ENCODE measurements around the gene MIEN1. TPM values are rescaled to one million over a fixed set of nuclear protein-coding genes. Genes with fewer than 3 reads are reported as not detected.

Gene MIEN1
- total and polyA plus RNA-seq, 2 of the 13 experiments (the other 11 are each of a cell fraction or from before 2014, with no cell fraction given), result 40.6 to 56.6 TPM

DNA sequence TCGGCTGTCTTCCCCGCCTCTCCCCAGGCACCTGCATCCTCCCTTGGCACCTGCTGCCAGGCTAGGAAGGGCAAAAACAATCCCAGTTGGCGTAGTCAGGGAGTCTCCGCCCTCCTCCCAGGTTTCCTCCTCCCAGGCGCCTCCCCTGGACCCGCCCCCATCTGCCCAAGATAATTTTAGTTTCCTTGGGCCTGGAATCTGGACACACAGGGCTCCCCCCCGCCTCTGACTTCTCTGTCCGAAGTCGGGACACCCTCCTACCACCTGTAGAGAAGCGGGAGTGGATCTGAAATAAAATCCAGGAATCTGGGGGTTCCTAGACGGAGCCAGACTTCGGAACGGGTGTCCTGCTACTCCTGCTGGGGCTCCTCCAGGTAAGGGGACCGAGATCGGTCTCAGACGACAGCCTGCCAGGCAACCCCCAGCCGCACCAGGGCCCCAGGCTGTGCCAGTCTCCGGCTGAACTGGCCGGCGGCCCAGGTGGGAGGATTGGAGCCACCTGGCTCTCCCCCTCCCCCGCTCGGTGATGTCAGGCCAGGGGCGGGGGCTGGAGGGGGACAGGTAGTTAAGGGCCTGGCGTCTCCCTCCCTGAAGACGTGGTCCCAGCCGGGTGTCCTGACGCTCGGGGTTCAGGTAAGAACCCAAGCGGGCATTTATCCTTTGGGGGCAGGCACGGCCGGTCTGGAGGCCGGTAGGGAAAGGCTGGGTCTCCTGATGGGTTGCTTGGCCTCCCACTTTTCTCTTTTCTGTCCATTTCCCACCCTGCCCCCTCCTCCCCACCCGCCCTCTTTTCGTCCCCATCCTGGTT is 7.6 kb upstream of the MIEN1 start, which contains the start of gene GRB7 (continued):
- TF ChIP-seq, protein P1, sequence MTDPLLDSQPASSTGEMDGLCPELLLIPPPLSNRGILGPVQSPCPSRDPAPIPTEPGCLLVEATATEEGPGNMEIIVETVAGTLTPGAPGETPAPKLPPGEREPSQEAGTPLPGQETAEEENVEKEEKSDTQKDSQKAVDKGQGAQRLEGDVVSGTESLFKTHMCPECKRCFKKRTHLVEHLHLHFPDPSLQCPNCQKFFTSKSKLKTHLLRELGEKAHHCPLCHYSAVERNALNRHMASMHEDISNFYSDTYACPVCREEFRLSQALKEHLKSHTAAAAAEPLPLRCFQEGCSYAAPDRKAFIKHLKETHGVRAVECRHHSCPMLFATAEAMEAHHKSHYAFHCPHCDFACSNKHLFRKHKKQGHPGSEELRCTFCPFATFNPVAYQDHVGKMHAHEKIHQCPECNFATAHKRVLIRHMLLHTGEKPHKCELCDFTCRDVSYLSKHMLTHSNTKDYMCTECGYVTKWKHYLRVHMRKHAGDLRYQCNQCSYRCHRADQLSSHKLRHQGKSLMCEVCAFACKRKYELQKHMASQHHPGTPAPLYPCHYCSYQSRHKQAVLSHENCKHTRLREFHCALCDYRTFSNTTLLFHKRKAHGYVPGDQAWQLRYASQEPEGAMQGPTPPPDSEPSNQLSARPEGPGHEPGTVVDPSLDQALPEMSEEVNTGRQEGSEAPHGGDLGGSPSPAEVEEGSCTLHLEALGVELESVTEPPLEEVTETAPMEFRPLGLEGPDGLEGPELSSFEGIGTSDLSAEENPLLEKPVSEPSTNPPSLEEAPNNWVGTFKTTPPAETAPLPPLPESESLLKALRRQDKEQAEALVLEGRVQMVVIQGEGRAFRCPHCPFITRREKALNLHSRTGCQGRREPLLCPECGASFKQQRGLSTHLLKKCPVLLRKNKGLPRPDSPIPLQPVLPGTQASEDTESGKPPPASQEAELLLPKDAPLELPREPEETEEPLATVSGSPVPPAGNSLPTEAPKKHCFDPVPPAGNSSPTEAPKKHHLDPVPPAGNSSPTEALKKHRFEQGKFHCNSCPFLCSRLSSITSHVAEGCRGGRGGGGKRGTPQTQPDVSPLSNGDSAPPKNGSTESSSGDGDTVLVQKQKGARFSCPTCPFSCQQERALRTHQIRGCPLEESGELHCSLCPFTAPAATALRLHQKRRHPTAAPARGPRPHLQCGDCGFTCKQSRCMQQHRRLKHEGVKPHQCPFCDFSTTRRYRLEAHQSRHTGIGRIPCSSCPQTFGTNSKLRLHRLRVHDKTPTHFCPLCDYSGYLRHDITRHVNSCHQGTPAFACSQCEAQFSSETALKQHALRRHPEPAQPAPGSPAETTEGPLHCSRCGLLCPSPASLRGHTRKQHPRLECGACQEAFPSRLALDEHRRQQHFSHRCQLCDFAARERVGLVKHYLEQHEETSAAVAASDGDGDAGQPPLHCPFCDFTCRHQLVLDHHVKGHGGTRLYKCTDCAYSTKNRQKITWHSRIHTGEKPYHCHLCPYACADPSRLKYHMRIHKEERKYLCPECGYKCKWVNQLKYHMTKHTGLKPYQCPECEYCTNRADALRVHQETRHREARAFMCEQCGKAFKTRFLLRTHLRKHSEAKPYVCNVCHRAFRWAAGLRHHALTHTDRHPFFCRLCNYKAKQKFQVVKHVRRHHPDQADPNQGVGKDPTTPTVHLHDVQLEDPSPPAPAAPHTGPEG (CRISPR knock-in tag; IDR thresholded peaks at IDR 0.05), result peak; percentile 73; the same call in 1 of the 2 replicates
- TF ChIP-seq, protein P2, sequence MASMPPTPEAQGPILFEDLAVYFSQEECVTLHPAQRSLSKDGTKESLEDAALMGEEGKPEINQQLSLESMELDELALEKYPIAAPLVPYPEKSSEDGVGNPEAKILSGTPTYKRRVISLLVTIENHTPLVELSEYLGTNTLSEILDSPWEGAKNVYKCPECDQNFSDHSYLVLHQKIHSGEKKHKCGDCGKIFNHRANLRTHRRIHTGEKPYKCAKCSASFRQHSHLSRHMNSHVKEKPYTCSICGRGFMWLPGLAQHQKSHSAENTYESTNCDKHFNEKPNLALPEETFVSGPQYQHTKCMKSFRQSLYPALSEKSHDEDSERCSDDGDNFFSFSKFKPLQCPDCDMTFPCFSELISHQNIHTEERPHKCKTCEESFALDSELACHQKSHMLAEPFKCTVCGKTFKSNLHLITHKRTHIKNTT (CRISPR knock-in tag; IDR thresholded peaks at IDR 0.05), result no peak
- TF ChIP-seq, protein P3, sequence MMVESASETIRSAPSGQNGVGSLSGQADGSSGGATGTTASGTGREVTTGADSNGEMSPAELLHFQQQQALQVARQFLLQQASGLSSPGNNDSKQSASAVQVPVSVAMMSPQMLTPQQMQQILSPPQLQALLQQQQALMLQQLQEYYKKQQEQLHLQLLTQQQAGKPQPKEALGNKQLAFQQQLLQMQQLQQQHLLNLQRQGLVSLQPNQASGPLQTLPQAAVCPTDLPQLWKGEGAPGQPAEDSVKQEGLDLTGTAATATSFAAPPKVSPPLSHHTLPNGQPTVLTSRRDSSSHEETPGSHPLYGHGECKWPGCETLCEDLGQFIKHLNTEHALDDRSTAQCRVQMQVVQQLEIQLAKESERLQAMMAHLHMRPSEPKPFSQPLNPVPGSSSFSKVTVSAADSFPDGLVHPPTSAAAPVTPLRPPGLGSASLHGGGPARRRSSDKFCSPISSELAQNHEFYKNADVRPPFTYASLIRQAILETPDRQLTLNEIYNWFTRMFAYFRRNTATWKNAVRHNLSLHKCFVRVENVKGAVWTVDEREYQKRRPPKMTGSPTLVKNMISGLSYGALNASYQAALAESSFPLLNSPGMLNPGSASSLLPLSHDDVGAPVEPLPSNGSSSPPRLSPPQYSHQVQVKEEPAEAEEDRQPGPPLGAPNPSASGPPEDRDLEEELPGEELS (CRISPR knock-in tag; IDR thresholded peaks at IDR 0.05), result peak; percentile 26; the same call in 1 of the 2 replicates
- TF ChIP-seq REPIN1 (CRISPR knock-in tag; IDR thresholded peaks at IDR 0.05; ENCODE audit: borderline replicate concordance, low read depth) (no peak), ZNF383 (CRISPR knock-in tag; IDR thresholded peaks at IDR 0.05; ENCODE audit: borderline replicate concordance) (no peak), ZNF207 (IDR thresholded peaks at IDR 0.05; ENCODE audit: borderline replicate concordance) (no peak), SNRNP70 (IDR thresholded peaks at IDR 0.05; ENCODE audit: low read depth, low read length) (no peak), ZNF562 (CRISPR knock-in tag; IDR thresholded peaks at IDR 0.05; ENCODE audit: borderline replicate concordance) (no peak)
- TF ChIP-seq, protein P4, sequence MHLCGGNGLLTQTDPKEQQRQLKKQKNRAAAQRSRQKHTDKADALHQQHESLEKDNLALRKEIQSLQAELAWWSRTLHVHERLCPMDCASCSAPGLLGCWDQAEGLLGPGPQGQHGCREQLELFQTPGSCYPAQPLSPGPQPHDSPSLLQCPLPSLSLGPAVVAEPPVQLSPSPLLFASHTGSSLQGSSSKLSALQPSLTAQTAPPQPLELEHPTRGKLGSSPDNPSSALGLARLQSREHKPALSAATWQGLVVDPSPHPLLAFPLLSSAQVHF (CRISPR knock-in tag; IDR thresholded peaks at IDR 0.05), result no peak
- TF ChIP-seq, protein P5, sequence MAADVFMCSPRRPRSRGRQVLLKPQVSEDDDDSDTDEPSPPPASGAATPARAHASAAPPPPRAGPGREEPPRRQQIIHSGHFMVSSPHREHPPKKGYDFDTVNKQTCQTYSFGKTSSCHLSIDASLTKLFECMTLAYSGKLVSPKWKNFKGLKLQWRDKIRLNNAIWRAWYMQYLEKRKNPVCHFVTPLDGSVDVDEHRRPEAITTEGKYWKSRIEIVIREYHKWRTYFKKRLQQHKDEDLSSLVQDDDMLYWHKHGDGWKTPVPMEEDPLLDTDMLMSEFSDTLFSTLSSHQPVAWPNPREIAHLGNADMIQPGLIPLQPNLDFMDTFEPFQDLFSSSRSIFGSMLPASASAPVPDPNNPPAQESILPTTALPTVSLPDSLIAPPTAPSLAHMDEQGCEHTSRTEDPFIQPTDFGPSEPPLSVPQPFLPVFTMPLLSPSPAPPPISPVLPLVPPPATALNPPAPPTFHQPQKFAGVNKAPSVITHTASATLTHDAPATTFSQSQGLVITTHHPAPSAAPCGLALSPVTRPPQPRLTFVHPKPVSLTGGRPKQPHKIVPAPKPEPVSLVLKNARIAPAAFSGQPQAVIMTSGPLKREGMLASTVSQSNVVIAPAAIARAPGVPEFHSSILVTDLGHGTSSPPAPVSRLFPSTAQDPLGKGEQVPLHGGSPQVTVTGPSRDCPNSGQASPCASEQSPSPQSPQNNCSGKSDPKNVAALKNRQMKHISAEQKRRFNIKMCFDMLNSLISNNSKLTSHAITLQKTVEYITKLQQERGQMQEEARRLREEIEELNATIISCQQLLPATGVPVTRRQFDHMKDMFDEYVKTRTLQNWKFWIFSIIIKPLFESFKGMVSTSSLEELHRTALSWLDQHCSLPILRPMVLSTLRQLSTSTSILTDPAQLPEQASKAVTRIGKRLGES (CRISPR knock-in tag; IDR thresholded peaks at IDR 0.05; ENCODE audit: borderline replicate concordance), result peak; percentile 82
- TF ChIP-seq, protein P6, sequence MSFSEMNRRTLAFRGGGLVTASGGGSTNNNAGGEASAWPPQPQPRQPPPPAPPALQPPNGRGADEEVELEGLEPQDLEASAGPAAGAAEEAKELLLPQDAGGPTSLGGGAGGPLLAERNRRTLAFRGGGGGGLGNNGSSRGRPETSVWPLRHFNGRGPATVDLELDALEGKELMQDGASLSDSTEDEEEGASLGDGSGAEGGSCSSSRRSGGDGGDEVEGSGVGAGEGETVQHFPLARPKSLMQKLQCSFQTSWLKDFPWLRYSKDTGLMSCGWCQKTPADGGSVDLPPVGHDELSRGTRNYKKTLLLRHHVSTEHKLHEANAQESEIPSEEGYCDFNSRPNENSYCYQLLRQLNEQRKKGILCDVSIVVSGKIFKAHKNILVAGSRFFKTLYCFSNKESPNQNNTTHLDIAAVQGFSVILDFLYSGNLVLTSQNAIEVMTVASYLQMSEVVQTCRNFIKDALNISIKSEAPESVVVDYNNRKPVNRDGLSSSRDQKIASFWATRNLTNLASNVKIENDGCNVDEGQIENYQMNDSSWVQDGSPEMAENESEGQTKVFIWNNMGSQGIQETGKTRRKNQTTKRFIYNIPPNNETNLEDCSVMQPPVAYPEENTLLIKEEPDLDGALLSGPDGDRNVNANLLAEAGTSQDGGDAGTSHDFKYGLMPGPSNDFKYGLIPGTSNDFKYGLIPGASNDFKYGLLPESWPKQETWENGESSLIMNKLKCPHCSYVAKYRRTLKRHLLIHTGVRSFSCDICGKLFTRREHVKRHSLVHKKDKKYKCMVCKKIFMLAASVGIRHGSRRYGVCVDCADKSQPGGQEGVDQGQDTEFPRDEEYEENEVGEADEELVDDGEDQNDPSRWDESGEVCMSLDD (CRISPR knock-in tag; IDR thresholded peaks at IDR 0.05; ENCODE audit: borderline replicate concordance), result peak; percentile 67; the same call in 1 of the 2 replicates

Measured in HepG2 (cell line).